ENCODE data around the gene AUTS2.

DNA sequence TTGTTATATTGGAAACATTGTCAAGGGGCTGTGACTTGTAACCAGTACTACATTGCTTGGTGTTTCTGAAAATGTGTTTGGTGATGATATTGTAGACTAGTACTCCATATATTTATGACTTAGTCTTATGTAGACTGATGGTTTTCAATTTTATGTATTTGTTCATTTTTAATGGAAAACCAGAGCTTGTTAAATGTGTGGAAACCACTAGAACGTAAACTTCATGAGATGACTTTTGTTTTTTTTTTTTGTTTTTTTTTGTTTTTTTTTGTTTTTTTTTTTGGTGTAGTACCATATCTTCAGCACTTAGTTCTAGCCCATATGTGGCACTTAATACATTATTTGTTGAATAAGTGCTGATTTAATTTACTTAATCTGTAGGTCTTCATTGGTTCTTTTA is 518.6 kb downstream of the AUTS2 start:
- TF ChIP-seq EZH2 (IDR thresholded peaks at IDR 0.05; ENCODE audit: borderline replicate concordance, low read depth, low read length) (no peak), DPF2 (IDR thresholded peaks at IDR 0.05) (no peak), YY1 (IDR thresholded peaks at IDR 0.05; ENCODE audit: borderline replicate concordance in 1 of 3, control insufficient read depth in 1 of 3, extremely low read depth in 1 of 3, insufficient read depth in 3 of 3, insufficient read length in 1 of 3, insufficient replicate concordance in 2 of 3, low read depth in 1 of 3, low read length in 2 of 3) (no peak)
- TF ChIP-seq, protein P1, sequence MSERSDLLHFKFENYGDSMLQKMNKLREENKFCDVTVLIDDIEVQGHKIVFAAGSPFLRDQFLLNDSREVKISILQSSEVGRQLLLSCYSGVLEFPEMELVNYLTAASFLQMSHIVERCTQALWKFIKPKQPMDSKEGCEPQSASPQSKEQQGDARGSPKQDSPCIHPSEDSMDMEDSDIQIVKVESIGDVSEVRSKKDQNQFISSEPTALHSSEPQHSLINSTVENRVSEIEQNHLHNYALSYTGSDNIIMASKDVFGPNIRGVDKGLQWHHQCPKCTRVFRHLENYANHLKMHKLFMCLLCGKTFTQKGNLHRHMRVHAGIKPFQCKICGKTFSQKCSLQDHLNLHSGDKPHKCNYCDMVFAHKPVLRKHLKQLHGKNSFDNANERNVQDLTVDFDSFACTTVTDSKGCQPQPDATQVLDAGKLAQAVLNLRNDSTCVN (CRISPR knock-in tag; IDR thresholded peaks at IDR 0.05) = no peak
- TF ChIP-seq, protein P2, sequence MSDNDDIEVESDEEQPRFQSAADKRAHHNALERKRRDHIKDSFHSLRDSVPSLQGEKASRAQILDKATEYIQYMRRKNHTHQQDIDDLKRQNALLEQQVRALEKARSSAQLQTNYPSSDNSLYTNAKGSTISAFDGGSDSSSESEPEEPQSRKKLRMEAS (CRISPR knock-in tag; IDR thresholded peaks at IDR 0.05) = no peak
- TF ChIP-seq, protein P3, sequence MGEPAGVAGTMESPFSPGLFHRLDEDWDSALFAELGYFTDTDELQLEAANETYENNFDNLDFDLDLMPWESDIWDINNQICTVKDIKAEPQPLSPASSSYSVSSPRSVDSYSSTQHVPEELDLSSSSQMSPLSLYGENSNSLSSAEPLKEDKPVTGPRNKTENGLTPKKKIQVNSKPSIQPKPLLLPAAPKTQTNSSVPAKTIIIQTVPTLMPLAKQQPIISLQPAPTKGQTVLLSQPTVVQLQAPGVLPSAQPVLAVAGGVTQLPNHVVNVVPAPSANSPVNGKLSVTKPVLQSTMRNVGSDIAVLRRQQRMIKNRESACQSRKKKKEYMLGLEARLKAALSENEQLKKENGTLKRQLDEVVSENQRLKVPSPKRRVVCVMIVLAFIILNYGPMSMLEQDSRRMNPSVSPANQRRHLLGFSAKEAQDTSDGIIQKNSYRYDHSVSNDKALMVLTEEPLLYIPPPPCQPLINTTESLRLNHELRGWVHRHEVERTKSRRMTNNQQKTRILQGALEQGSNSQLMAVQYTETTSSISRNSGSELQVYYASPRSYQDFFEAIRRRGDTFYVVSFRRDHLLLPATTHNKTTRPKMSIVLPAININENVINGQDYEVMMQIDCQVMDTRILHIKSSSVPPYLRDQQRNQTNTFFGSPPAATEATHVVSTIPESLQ (CRISPR knock-in tag; IDR thresholded peaks at IDR 0.05) = no peak
- TF ChIP-seq, protein P4, sequence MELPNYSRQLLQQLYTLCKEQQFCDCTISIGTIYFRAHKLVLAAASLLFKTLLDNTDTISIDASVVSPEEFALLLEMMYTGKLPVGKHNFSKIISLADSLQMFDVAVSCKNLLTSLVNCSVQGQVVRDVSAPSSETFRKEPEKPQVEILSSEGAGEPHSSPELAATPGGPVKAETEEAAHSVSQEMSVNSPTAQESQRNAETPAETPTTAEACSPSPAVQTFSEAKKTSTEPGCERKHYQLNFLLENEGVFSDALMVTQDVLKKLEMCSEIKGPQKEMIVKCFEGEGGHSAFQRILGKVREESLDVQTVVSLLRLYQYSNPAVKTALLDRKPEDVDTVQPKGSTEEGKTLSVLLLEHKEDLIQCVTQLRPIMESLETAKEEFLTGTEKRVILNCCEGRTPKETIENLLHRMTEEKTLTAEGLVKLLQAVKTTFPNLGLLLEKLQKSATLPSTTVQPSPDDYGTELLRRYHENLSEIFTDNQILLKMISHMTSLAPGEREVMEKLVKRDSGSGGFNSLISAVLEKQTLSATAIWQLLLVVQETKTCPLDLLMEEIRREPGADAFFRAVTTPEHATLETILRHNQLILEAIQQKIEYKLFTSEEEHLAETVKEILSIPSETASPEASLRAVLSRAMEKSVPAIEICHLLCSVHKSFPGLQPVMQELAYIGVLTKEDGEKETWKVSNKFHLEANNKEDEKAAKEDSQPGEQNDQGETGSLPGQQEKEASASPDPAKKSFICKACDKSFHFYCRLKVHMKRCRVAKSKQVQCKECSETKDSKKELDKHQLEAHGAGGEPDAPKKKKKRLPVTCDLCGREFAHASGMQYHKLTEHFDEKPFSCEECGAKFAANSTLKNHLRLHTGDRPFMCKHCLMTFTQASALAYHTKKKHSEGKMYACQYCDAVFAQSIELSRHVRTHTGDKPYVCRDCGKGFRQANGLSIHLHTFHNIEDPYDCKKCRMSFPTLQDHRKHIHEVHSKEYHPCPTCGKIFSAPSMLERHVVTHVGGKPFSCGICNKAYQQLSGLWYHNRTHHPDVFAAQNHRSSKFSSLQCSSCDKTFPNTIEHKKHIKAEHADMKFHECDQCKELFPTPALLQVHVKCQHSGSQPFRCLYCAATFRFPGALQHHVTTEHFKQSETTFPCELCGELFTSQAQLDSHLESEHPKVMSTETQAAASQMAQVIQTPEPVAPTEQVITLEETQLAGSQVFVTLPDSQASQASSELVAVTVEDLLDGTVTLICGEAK (IDR thresholded peaks at IDR 0.05) = no peak
- TF ChIP-seq, protein P4 (CRISPR knock-in tag; IDR thresholded peaks at IDR 0.05) = no peak
- TF ChIP-seq, protein P5, sequence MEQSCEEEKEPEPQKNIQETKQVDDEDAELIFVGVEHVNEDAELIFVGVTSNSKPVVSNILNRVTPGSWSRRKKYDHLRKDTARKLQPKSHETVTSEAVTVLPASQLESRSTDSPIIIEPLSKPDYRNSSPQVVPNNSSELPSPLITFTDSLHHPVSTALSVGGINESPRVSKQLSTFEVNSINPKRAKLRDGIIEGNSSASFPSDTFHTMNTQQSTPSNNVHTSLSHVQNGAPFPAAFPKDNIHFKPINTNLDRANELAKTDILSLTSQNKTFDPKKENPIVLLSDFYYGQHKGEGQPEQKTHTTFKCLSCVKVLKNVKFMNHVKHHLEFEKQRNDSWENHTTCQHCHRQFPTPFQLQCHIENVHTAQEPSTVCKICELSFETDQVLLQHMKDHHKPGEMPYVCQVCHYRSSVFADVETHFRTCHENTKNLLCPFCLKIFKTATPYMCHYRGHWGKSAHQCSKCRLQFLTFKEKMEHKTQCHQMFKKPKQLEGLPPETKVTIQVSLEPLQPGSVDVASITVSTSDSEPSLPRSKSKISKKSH (CRISPR knock-in tag; IDR thresholded peaks at IDR 0.05) = no peak
